ENCODE measurements around the gene LANCL3. TPM values are rescaled to one million over a fixed set of nuclear protein-coding genes. Genes with fewer than 3 reads are reported as not detected.
"Not testable (repeated sequence)": the region's sequence is repeated elsewhere in the genome, so short reads cannot be mapped to it uniquely, and the experiment has no call there.

Gene LANCL3
- total and polyA plus RNA-seq, 5 experiments from 2014 or later = 0.03 to 0.09 TPM; not detected in 3

- H3K4me3 Mint-ChIP-seq = no peak overlapping the region
- H3K27me3 Mint-ChIP-seq = peaks cover 3 to 24% (median 7%) of the 10 kb centered on the region in 5 donors
- ATAC-seq (no peak), DNase-seq (no peak)
- H3K36me3 Mint-ChIP-seq = no peaks in the 10 kb centered on the region
- H3K4me1 Mint-ChIP-seq = peaks cover 0 to 3% (median 1%) of the 10 kb centered on the region in 4 donors
- POLR2A ChIA-PET = no interaction called here
- H3K9me3 Mint-ChIP-seq = peaks cover 0 to 7% (median 0%) of the 10 kb centered on the region in 9 donors
- no peak overlapping the region for H3K27ac Mint-ChIP-seq
Observed at GRCh38 chrX:37578045-37578444, 6.6 kb downstream of the LANCL3 start.

DNA sequence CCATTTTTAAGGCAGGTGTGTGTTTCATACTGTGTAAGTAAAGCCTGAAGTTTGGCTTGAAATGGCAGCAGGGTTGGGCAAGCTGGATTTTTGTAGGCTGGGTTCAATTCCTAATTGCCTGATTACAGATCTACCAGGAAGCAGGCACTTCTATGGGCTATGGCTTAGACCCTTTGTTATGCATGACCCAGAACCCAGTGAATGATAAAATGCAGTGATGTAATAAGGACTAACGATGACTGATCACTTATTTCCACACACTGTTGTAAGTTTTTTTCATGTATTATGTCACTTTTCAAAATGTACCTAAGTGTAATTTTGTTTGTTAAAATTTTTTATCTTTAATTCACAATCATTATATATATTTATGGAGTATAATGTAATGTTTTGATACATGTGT, 8.6 kb downstream of the LANCL3 start:
- H3K27ac Mint-ChIP-seq = no peak overlapping the region
- H3K9me3 Mint-ChIP-seq = peaks cover 0 to 9% (median 0%) of the 10 kb centered on the region in 9 donors
- no peaks in the 10 kb centered on the region for H3K36me3 Mint-ChIP-seq
- H3K4me3 Mint-ChIP-seq = no peak overlapping the region
- peaks cover 0 to 14% (median 4%) of the 10 kb centered on the region in 5 donors for H3K27me3 Mint-ChIP-seq
- DNase-seq = no peak
- ATAC-seq = no peak
- POLR2A ChIA-PET = no interaction called here
- H3K4me1 Mint-ChIP-seq = no peaks in the 10 kb centered on the region

- H3K36me3 Mint-ChIP-seq, H3K4me3 Mint-ChIP-seq, POLR2A ChIA-PET, H3K4me1 Mint-ChIP-seq, ATAC-seq, DNase-seq, H3K27ac Mint-ChIP-seq, H3K9me3 Mint-ChIP-seq: not testable (repeated sequence)
- peaks cover 2 to 18% (median 4%) of the 10 kb centered on the region in 5 donors for H3K27me3 Mint-ChIP-seq
Observed at GRCh38 chrX:37587337-37587736, 15.9 kb downstream of the LANCL3 start.

DNA sequence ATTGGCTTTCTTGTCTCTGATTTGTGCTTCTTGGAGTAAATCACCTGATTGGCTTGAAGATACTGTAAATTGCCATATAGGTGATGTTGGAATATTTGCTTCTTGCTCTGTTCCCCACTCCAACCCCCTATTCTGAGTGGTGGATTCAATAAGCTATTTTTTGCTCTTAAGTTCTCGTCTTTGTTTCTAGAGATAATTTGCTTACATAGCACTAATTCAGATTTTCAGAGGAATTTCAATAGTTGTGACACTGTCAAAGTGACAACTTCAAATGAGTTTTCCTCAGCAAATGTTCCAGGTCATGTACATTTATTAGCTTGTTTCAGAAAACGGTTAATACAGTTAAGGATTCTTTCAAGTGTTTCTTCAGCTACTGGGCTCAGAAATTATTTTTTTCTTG, 18.6 kb downstream of the LANCL3 start:
- no peak overlapping the region for H3K27ac Mint-ChIP-seq
- H3K4me1 Mint-ChIP-seq = no peaks in the 10 kb centered on the region
- peaks cover 2 to 18% (median 7%) of the 10 kb centered on the region in 5 donors for H3K27me3 Mint-ChIP-seq
- H3K36me3 Mint-ChIP-seq = no peaks in the 10 kb centered on the region
- POLR2A ChIA-PET = no interaction called here
- no peak overlapping the region for H3K4me3 Mint-ChIP-seq
- no peak for DNase-seq
- peaks cover 0 to 1% (median 0%) of the 10 kb centered on the region in 9 donors for H3K9me3 Mint-ChIP-seq
- no peak for ATAC-seq

- POLR2A ChIA-PET = no interaction called here
- ATAC-seq = no peak
Observed at GRCh38 chrX:37594755-37595382, 23.4 kb downstream of the LANCL3 start.

DNA sequence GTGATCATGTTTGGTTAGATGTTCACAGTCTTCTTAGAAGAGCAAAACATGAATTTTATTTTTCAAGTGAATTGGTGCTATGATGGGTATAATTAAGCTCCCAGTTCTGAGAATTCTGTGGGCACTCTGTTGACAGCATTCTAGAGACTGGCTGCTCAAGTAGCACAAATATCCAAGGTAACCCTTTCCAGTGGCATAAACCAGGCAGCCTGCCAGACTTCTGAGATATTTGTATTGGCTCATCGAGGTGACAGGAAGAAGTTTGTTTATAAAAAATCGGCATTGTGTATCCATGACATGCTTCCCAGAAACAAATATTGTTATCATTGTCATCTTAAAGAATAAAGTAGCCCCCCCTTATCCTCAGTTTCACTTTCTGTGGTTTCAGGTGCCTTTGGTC, 28.3 kb downstream of the LANCL3 start:
- peaks cover 0 to 4% (median 0%) of the 10 kb centered on the region in 5 donors for H3K27me3 Mint-ChIP-seq
- ATAC-seq (no peak), DNase-seq (no peak)
- POLR2A ChIA-PET = no interaction called here
- no peaks in the 10 kb centered on the region for H3K4me1 Mint-ChIP-seq
- no peaks in the 10 kb centered on the region for H3K9me3 Mint-ChIP-seq
- H3K27ac Mint-ChIP-seq = no peak overlapping the region
- no peaks in the 10 kb centered on the region for H3K36me3 Mint-ChIP-seq
- H3K4me3 Mint-ChIP-seq = no peak overlapping the region

More at GRCh38 chrX:37594755-37595382, 23.4 kb downstream of the LANCL3 start:
- H3K36me3 Mint-ChIP-seq = no peaks in the 10 kb centered on the region
- no peaks in the 10 kb centered on the region for H3K9me3 Mint-ChIP-seq
- no peak overlapping the region for H3K4me3 Mint-ChIP-seq
- no peak for DNase-seq
- no peak overlapping the region for H3K27ac Mint-ChIP-seq
- no peaks in the 10 kb centered on the region for H3K4me1 Mint-ChIP-seq
- H3K27me3 Mint-ChIP-seq = peaks cover 2 to 9% (median 3%) of the 10 kb centered on the region in 5 donors

- ATAC-seq (no peak), DNase-seq (no peak)
- Mint-ChIP-seq H3K27ac (no peak overlapping the region), H3K27me3 (peaks cover 0 to 10% (median 3%) of the 10 kb centered on the region in 5 donors), H3K9me3 (no peaks in the 10 kb centered on the region), H3K4me3 (no peak overlapping the region), H3K4me1 (no peaks in the 10 kb centered on the region), H3K36me3 (no peaks in the 10 kb centered on the region)
- POLR2A ChIA-PET = no interaction called here
Observed at GRCh38 chrX:37603938-37604409, 32.5 kb downstream of the LANCL3 start.

GRCh38 chrX:37607243-37607642, 35.8 kb downstream of the LANCL3 start:
- POLR2A ChIA-PET = no interaction called here
- no peak for DNase-seq
- Mint-ChIP-seq H3K36me3 (no peaks in the 10 kb centered on the region), H3K4me3 (no peak overlapping the region), H3K27me3 (peaks cover 0 to 10% (median 0%) of the 10 kb centered on the region in 5 donors), H3K9me3 (no peaks in the 10 kb centered on the region), H3K4me1 (no peaks in the 10 kb centered on the region), H3K27ac (no peak overlapping the region)
- no peak for ATAC-seq

DNA sequence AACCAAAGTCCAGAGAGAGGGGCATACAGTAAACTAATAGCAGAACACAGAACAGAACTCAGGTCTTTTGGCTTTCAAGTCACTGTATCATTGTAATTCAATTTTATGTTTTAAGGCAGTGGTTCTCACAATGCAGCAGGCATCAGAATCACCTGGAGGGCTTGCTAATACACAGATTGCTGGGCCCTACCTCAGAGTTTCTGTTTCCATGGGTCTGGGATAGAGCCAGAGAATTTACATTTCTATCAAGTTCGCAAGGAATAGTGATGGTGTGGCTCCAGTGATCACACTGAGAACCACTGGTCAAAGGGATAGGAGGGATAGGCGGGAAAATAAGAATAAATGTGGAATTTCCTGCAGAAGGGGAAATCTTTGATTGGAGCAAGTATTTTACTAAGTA, 36.7 kb downstream of the LANCL3 start:
- H3K36me3 Mint-ChIP-seq = no peaks in the 10 kb centered on the region
- no peaks in the 10 kb centered on the region for H3K9me3 Mint-ChIP-seq
- DNase-seq (no peak), ATAC-seq (no peak)
- no peak overlapping the region for H3K4me3 Mint-ChIP-seq
- POLR2A ChIA-PET = no interaction called here
- H3K4me1 Mint-ChIP-seq = no peaks in the 10 kb centered on the region
- no peak overlapping the region for H3K27ac Mint-ChIP-seq
- H3K27me3 Mint-ChIP-seq = peaks cover 0 to 10% (median 0%) of the 10 kb centered on the region in 5 donors

DNA sequence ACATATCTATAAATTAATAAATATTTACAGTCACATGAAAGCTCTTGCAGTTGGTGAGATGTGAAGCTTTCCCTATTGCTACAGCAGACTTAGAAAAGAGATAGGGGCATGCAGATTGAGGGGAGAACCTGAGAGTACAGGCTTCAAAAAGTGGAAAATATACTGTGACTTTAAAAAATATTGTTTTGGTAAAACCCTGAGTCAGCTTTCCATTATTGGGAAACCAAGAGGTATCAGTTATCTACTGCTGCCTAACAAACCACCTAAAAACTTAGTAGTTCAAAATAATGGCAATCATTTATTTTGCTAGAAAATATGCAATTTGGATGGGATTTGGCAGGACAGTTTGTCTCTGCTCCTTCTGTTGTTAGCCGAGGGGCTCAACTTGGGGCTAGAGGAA, 38.3 kb downstream of the LANCL3 start:
- no peak for ATAC-seq
- no peak for DNase-seq
- Mint-ChIP-seq H3K27me3 (peaks cover 0 to 10% (median 0%) of the 10 kb centered on the region in 5 donors), H3K4me1 (no peaks in the 10 kb centered on the region), H3K4me3 (no peak overlapping the region), H3K9me3 (no peaks in the 10 kb centered on the region), H3K27ac (no peak overlapping the region), H3K36me3 (no peaks in the 10 kb centered on the region)
- POLR2A ChIA-PET = no interaction called here

DNA sequence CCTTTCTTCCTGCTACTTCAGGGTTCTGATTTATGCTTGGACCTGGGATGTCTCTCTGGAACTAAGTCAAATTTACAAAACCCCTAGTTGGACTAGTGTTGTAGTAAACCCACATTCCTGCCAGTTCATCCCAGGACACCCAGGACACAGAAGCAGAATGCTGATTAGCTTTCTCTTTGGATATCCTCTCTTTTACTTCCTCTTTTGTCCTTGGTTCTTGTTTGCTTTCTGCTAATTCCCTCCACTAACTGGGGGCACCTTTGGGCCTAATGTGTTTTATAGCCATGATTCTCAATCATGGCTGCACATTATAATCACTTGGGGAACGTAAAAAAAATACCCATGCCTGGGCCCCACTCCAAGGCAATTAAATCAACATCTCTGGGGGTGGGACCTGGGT, 42.5 kb downstream of the LANCL3 start:
- Mint-ChIP-seq H3K27ac (no peak overlapping the region), H3K4me3 (no peak overlapping the region), H3K4me1 (no peaks in the 10 kb centered on the region), H3K27me3 (no peaks in the 10 kb centered on the region), H3K9me3 (no peaks in the 10 kb centered on the region), H3K36me3 (no peaks in the 10 kb centered on the region)
- POLR2A ChIA-PET = no interaction called here
- no peak for ATAC-seq
- DNase-seq = no peak

- H3K27ac Mint-ChIP-seq = no peak overlapping the region
- POLR2A ChIA-PET = no interaction called here
- H3K36me3 Mint-ChIP-seq = no peaks in the 10 kb centered on the region
- H3K4me1 Mint-ChIP-seq = no peaks in the 10 kb centered on the region
- DNase-seq (no peak), ATAC-seq (no peak)
- no peak overlapping the region for H3K4me3 Mint-ChIP-seq
- H3K27me3 Mint-ChIP-seq = peaks cover 0 to 1% (median 0%) of the 10 kb centered on the region in 5 donors
- H3K9me3 Mint-ChIP-seq = peaks cover 0 to 7% (median 0%) of the 10 kb centered on the region in 9 donors
Observed at GRCh38 chrX:37627602-37628001, 56.1 kb downstream of the LANCL3 start.

GRCh38 chrX:37638047-37638446, 66.6 kb downstream of the LANCL3 start:
- H3K9me3 Mint-ChIP-seq = peaks cover 0 to 3% (median 0%) of the 10 kb centered on the region in 9 donors
- peaks cover 0 to 3% (median 1%) of the 10 kb centered on the region in 5 donors for H3K27me3 Mint-ChIP-seq
- ATAC-seq (no peak), DNase-seq (no peak)
- POLR2A ChIA-PET = no interaction called here
- H3K27ac Mint-ChIP-seq = no peak overlapping the region
- no peak overlapping the region for H3K4me3 Mint-ChIP-seq
- no peaks in the 10 kb centered on the region for H3K36me3 Mint-ChIP-seq
- H3K4me1 Mint-ChIP-seq = no peaks in the 10 kb centered on the region

DNA sequence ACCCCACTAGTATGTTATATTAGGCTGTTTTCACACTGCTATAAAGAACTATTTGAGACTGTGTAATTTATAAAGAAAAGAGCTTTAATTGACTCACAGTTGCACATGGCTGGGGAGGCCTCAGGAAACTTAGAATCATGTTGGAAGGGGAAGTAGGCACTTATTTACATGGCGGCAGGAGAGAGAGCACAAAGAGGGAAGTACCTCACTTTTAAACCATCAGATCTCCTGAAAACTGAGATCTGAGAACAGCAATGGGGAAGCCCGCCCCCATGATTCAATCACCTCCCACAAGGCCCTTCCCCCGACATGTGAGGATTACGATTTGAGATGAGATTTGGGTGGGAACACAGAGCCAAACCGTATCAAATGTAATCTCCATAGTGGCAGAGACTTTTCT, 68.7 kb downstream of the LANCL3 start:
- H3K9me3 Mint-ChIP-seq = no peaks in the 10 kb centered on the region
- no peak for ATAC-seq
- POLR2A ChIA-PET = no interaction called here
- H3K36me3 Mint-ChIP-seq = no peaks in the 10 kb centered on the region
- no peaks in the 10 kb centered on the region for H3K4me1 Mint-ChIP-seq
- peaks cover 0 to 3% (median 1%) of the 10 kb centered on the region in 5 donors for H3K27me3 Mint-ChIP-seq
- no peak overlapping the region for H3K27ac Mint-ChIP-seq
- DNase-seq = no peak
- no peak overlapping the region for H3K4me3 Mint-ChIP-seq

Data from naive thymus-derived CD8-positive, alpha-beta T cell (primary cell).